Nephron (organoid): Measurements from ENCODE around the gene TUBA8.

Experiments
- H3K27ac Mint-ChIP-seq, 3 experiments: 2 replicates each; pipeline ENCODE4 v1.8.0; 2020; ENCODE audit warnings: mixed read lengths in 3 of 3, mild to moderate bottlenecking in 2 of 3, moderate library complexity in 1 of 3
- H3K27me3 Mint-ChIP-seq: 2 replicates; pipeline ENCODE4 v1.8.0; 2021; ENCODE audit warnings: low read depth, mild to moderate bottlenecking, moderate library complexity, mixed read lengths
- H3K36me3 Mint-ChIP-seq: 2 replicates; pipeline ENCODE4 v1.8.0; 2020; ENCODE audit warnings: low read depth, mixed read lengths
- H3K4me1 Mint-ChIP-seq: 2 replicates; pipeline ENCODE4 v1.8.0; 2020; ENCODE audit warnings: mixed read lengths
- H3K4me3 Mint-ChIP-seq, 3 experiments: 2 replicates each; pipeline ENCODE4 v1.8.0; 2020; ENCODE audit warnings: mild to moderate bottlenecking in 3 of 3, mixed read lengths in 3 of 3, moderate library complexity in 2 of 3
- H3K9me3 Mint-ChIP-seq: 2 replicates; pipeline ENCODE4 v1.8.0; 2020; ENCODE audit warnings: mixed read lengths
- CTCF ChIP-seq, 3 experiments: fragments of 200-600 bp; sonication (generic); IDR thresholded peaks; one replicate each; pipeline ENCODE4 v1.5.0; 2021; ENCODE audit warnings: antibody characterized with exemption in 3 of 3; ENCODE audit not compliant: unreplicated experiment in 3 of 3

Gene TUBA8

DNA sequence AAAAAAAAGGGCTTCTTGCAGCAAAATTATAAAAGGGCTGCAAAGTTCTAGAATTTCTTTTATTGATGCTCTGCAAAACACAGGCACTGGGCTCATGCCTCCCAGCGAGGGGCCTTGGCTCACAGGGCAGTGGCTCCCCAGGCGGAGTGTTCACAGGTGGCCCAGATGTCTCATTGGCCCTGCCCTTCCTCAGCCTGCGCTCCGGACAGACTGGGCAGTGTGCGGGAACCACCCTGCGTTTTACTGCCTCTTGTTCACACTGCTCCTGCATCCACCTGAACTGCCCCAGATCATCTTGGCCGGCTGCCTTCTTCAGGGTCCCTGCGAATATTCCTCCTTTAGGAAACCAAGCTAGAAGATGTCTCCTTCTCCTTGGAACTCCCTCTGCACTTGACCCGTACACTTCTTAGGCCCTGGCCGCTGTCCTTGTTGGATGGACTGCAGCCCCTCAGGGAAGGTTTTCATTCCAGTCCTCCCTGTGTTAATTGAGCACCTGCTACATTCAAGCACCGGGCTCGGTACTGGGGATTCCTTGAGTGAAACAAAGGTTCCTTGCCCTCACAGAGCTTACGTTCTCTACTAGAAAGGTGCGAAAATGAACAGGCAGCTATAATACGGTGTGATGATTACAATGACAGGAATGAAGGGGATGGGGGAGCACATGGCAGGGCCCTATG, 4.5 kb downstream of the TUBA8 start:
- Mint-ChIP-seq H3K4me1 (peaks cover 15% of the 10 kb centered on the region), H3K27ac (no peak overlapping the region), H3K27me3 (peaks cover 25% of the 10 kb centered on the region), H3K4me3 (no peak overlapping the region), H3K9me3 (no peaks in the 10 kb centered on the region), H3K36me3 (no peaks in the 10 kb centered on the region)
- TF ChIP-seq CTCF (IDR thresholded peaks at IDR 0.05; ENCODE audit: unreplicated experiment in 3 of 3), result no peak

DNA sequence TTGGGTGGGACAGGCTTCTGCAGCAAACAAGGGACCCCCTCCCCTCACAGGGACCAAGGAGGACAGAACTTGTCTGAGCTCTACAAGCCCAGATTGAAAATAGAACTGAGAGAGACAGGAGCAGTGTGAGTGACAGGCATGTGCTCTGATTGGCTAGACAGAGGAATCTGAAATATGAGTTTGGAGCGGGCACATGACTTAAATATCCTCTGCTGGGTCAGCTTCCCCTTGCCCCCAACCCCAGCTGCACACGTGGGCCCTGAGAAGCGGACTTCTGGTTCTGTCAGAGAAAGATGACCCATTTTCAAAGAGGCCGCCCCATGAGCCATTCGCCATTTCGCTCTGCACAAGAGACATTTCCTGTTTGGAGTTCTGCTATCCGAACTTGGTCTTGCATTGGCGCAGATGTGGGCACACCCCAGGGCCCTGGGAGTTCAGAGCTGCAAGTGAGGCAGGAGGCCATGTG, 5.3 kb downstream of the TUBA8 start:
- H3K4me1 Mint-ChIP-seq, result peaks cover 15% of the 10 kb centered on the region
- H3K36me3 Mint-ChIP-seq, result no peaks in the 10 kb centered on the region
- no peak overlapping the region for H3K27ac Mint-ChIP-seq
- no peak overlapping the region for H3K4me3 Mint-ChIP-seq
- no peaks in the 10 kb centered on the region for H3K9me3 Mint-ChIP-seq
- TF ChIP-seq CTCF (IDR thresholded peaks at IDR 0.05; ENCODE audit: unreplicated experiment in 3 of 3), result no peak
- peaks cover 20% of the 10 kb centered on the region for H3K27me3 Mint-ChIP-seq

GRCh38 chr22:18116634-18117033, 6.0 kb downstream of the TUBA8 start:
- Mint-ChIP-seq H3K27ac (no peak overlapping the region), H3K4me3 (no peak overlapping the region), H3K36me3 (no peaks in the 10 kb centered on the region), H3K4me1 (peaks cover 15% of the 10 kb centered on the region), H3K27me3 (peaks cover 13% of the 10 kb centered on the region), H3K9me3 (no peaks in the 10 kb centered on the region)
- TF ChIP-seq CTCF (IDR thresholded peaks at IDR 0.05; ENCODE audit: unreplicated experiment in 3 of 3), result no peak

- TF ChIP-seq CTCF (IDR thresholded peaks at IDR 0.05; ENCODE audit: unreplicated experiment in 3 of 3), result no peak
- Mint-ChIP-seq H3K9me3 (no peaks in the 10 kb centered on the region), H3K27ac (no peak overlapping the region), H3K4me3 (no peak overlapping the region), H3K4me1 (peaks cover 10% of the 10 kb centered on the region), H3K36me3 (no peaks in the 10 kb centered on the region), H3K27me3 (peaks cover 2% of the 10 kb centered on the region)
Observed at GRCh38 chr22:18118345-18118915, 7.8 kb downstream of the TUBA8 start.

DNA sequence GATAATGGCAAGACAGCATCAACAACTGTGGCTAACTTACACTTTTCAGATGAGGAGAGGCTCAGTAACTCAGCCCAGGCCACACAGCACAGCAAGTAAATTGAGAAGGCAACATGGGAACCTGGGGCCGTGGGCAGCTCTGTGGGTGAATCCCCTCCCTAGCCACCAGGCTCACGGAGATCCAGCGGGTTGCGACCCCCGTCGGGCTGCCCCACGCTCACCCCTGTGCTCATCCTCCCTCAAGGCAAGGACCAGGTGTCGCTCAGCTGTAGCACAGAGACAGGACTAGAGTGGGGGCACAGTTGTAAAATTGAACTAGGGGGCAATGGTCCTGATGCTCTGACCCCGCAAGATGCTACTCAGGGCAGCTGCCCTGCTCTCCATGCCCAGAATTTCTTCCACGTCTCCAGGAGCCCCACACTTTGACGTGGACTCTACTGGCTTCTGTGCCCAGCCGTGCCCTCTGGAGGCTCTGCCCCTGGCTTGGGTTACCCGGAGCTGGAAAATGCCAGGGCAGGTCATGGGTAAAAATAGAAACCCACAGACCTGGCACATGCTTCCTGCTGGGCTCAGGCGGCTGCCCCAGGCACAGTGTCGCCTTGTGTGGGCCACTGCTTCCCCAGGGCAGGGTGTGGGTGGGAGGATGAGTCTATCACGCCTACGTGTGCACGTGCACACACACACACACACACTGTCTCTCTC, 9.0 kb downstream of the TUBA8 start:
- Mint-ChIP-seq H3K36me3 (no peaks in the 10 kb centered on the region), H3K4me3 (no peak overlapping the region), H3K27me3 (peaks cover 3% of the 10 kb centered on the region), H3K27ac (no peak overlapping the region), H3K4me1 (peaks cover 5% of the 10 kb centered on the region), H3K9me3 (no peaks in the 10 kb centered on the region)
- no peak for TF ChIP-seq CTCF (IDR thresholded peaks at IDR 0.05; ENCODE audit: unreplicated experiment in 3 of 3)
